ENCODE data around the gene AKAIN1. TPM values are rescaled to one million over a fixed set of nuclear protein-coding genes. Genes with fewer than 3 reads are reported as not detected.

AKAIN1 gene
- polyA plus RNA-seq (2013, experiment 1 of 2), result not detected
- not detected for polyA plus RNA-seq (2013, experiment 2 of 2)

GRCh38 chr18:5197032-5197434, at the start of gene AKAIN1:
TSS of gene AKAIN1 (minus strand) at chr18:5197257. CDS start at chr18:5197053, 204 bp downstream.
- Histone ChIP-seq H3K4ac (ENCODE audit: low read depth, low read length) (no peak within 1 kb of the TSS), H3K4me2 (ENCODE audit: low read length) (peak within 1 kb of the TSS; percentile 94), H3K79me1 (ENCODE audit: low read length) (no peaks in the 10 kb centered on the region), H3K56ac (ENCODE audit: low read length) (no peak within 1 kb of the TSS), H3K4me3 (ENCODE audit: low read length) (no peak within 1 kb of the TSS), H3K4me1 (ENCODE audit: control insufficient read depth, low read depth, low read length) (no peaks in the 10 kb centered on the region), H2BK120ac (ENCODE audit: low read depth, low read length) (no peak within 1 kb of the TSS), H3K27ac (ENCODE audit: low read depth, low read length) (no peak within 1 kb of the TSS), H2BK5ac (ENCODE audit: low read length) (no peak within 1 kb of the TSS), H4K8ac (ENCODE audit: low read depth, low read length) (no peak within 1 kb of the TSS), H2BK15ac (replicated peaks; ENCODE audit: low read depth) (no peak within 1 kb of the TSS), H4K5ac (ENCODE audit: low read length) (no peak within 1 kb of the TSS), H3K79me2 (ENCODE audit: control insufficient read depth, insufficient read depth, low read length) (no peaks in the 10 kb centered on the region), H3K27me3 (ENCODE audit: insufficient read depth, low read length, poor library complexity) (peaks cover 22% of the 10 kb centered on the region), H3K36me3 (ENCODE audit: control insufficient read depth, insufficient read depth, low read length) (no peaks in the 10 kb centered on the region), H3K9ac (ENCODE audit: low read length) (no peak within 1 kb of the TSS), H2AK5ac (ENCODE audit: low read length) (no peak within 1 kb of the TSS), H3K18ac (ENCODE audit: low read length) (no peak within 1 kb of the TSS), H3K23ac (ENCODE audit: low read length) (no peak within 1 kb of the TSS)
- DNase-seq, result peak; percentile 85
- no CpG with 5 or more reads among the region's 37 CpGs for WGBS (ENCODE audit: extremely low coverage, insufficient coverage, low lambda C conversion rate)

GRCh38 chr18:5244941-5245340, 47.9 kb upstream of the AKAIN1 start:
- Histone ChIP-seq H4K8ac (ENCODE audit: low read depth, low read length) (no peak overlapping the region), H3K79me1 (ENCODE audit: low read length) (no peaks in the 10 kb centered on the region), H3K4me1 (ENCODE audit: control insufficient read depth, low read depth, low read length) (no peaks in the 10 kb centered on the region), H2BK15ac (replicated peaks; ENCODE audit: low read depth) (no peak overlapping the region), H4K5ac (ENCODE audit: low read length) (no peak overlapping the region), H3K56ac (ENCODE audit: low read length) (no peak overlapping the region), H3K18ac (ENCODE audit: low read length) (no peak overlapping the region), H2BK5ac (ENCODE audit: low read length) (no peak overlapping the region), H3K27ac (ENCODE audit: low read depth, low read length) (no peak overlapping the region), H3K4ac (ENCODE audit: low read depth, low read length) (no peak overlapping the region), H3K36me3 (ENCODE audit: control insufficient read depth, insufficient read depth, low read length) (no peaks in the 10 kb centered on the region), H3K27me3 (ENCODE audit: insufficient read depth, low read length, poor library complexity) (no peaks in the 10 kb centered on the region), H3K9ac (ENCODE audit: low read length) (no peak overlapping the region), H2AK5ac (ENCODE audit: low read length) (no peak overlapping the region), H3K4me2 (ENCODE audit: low read length) (no peak overlapping the region), H3K4me3 (ENCODE audit: low read length) (no peak overlapping the region), H3K79me2 (ENCODE audit: control insufficient read depth, insufficient read depth, low read length) (no peaks in the 10 kb centered on the region), H2BK120ac (ENCODE audit: low read depth, low read length) (no peak overlapping the region), H3K23ac (ENCODE audit: low read length) (no peak overlapping the region)
- DNase-seq, result no peak

- no peak overlapping the region for H3K23ac ChIP-seq (ENCODE audit: low read length)
- H3K4me2 ChIP-seq (ENCODE audit: low read length), result no peak overlapping the region
- H2BK5ac ChIP-seq (ENCODE audit: low read length), result no peak overlapping the region
- no CpG with 5 or more reads among the region's 4 CpGs for WGBS (ENCODE audit: extremely low coverage, insufficient coverage, low lambda C conversion rate)
- no peak overlapping the region for H2AK5ac ChIP-seq (ENCODE audit: low read length)
- no peaks in the 10 kb centered on the region for H3K27me3 ChIP-seq (ENCODE audit: insufficient read depth, low read length, poor library complexity)
- no peak overlapping the region for H3K4ac ChIP-seq (ENCODE audit: low read depth, low read length)
- H4K8ac ChIP-seq (ENCODE audit: low read depth, low read length), result no peak overlapping the region
- peak overlapping the region; percentile 15 for H3K9ac ChIP-seq (ENCODE audit: low read length)
- H3K56ac ChIP-seq (ENCODE audit: low read length), result no peak overlapping the region
- H3K27ac ChIP-seq (ENCODE audit: low read depth, low read length), result no peak overlapping the region
- H3K36me3 ChIP-seq (ENCODE audit: control insufficient read depth, insufficient read depth, low read length), result no peaks in the 10 kb centered on the region
- H3K4me3 ChIP-seq (ENCODE audit: low read length), result no peak overlapping the region
- H2BK15ac ChIP-seq (replicated peaks; ENCODE audit: low read depth), result no peak overlapping the region
- H3K4me1 ChIP-seq (ENCODE audit: control insufficient read depth, low read depth, low read length), result no peaks in the 10 kb centered on the region
- no peak for DNase-seq
- H3K79me2 ChIP-seq (ENCODE audit: control insufficient read depth, insufficient read depth, low read length), result no peaks in the 10 kb centered on the region
- no peak overlapping the region for H3K18ac ChIP-seq (ENCODE audit: low read length)
- H3K79me1 ChIP-seq (ENCODE audit: low read length), result peaks cover 4% of the 10 kb centered on the region
- H2BK120ac ChIP-seq (ENCODE audit: low read depth, low read length), result no peak overlapping the region
- H4K5ac ChIP-seq (ENCODE audit: low read length), result no peak overlapping the region
These were observed 42.4 kb upstream of the AKAIN1 start for GRCh38 chr18:5239447-5239846.

- H3K18ac ChIP-seq (ENCODE audit: low read length), result no peak overlapping the region
- H4K8ac ChIP-seq (ENCODE audit: low read depth, low read length), result no peak overlapping the region
- H3K79me1 ChIP-seq (ENCODE audit: low read length), result peaks cover 4% of the 10 kb centered on the region
- H2BK5ac ChIP-seq (ENCODE audit: low read length), result no peak overlapping the region
- no peak overlapping the region for H2AK5ac ChIP-seq (ENCODE audit: low read length)
- no peak overlapping the region for H4K5ac ChIP-seq (ENCODE audit: low read length)
- H3K4ac ChIP-seq (ENCODE audit: low read depth, low read length), result no peak overlapping the region
- no peak overlapping the region for H2BK120ac ChIP-seq (ENCODE audit: low read depth, low read length)
- no peaks in the 10 kb centered on the region for H3K27me3 ChIP-seq (ENCODE audit: insufficient read depth, low read length, poor library complexity)
- H3K56ac ChIP-seq (ENCODE audit: low read length), result peak overlapping the region; percentile 96
- H3K79me2 ChIP-seq (ENCODE audit: control insufficient read depth, insufficient read depth, low read length), result no peaks in the 10 kb centered on the region
- no peak overlapping the region for H2BK15ac ChIP-seq (replicated peaks; ENCODE audit: low read depth)
- no peaks in the 10 kb centered on the region for H3K4me1 ChIP-seq (ENCODE audit: control insufficient read depth, low read depth, low read length)
- H3K36me3 ChIP-seq (ENCODE audit: control insufficient read depth, insufficient read depth, low read length), result no peaks in the 10 kb centered on the region
- H3K4me2 ChIP-seq (ENCODE audit: low read length), result peak overlapping the region; percentile 87
- WGBS (ENCODE audit: extremely low coverage, insufficient coverage, low lambda C conversion rate), result no CpG with 5 or more reads among the region's 39 CpGs
- peak overlapping the region; percentile 40 for H3K27ac ChIP-seq (ENCODE audit: low read depth, low read length)
- H3K23ac ChIP-seq (ENCODE audit: low read length), result no peak overlapping the region
- DNase-seq, result no peak
- peak overlapping the region; percentile 93 for H3K9ac ChIP-seq (ENCODE audit: low read length)
- peak overlapping the region; percentile 74 for H3K4me3 ChIP-seq (ENCODE audit: low read length)
These were observed 41.4 kb upstream of the AKAIN1 start for GRCh38 chr18:5238371-5238976.

GRCh38 chr18:5237723-5238370, 40.8 kb upstream of the AKAIN1 start:
- no peaks in the 10 kb centered on the region for H3K79me2 ChIP-seq (ENCODE audit: control insufficient read depth, insufficient read depth, low read length)
- H2BK5ac ChIP-seq (ENCODE audit: low read length), result peak overlapping the region; percentile 92
- H3K4ac ChIP-seq (ENCODE audit: low read depth, low read length), result peak overlapping the region; percentile 89
- H3K4me3 ChIP-seq (ENCODE audit: low read length), result peak overlapping the region; percentile 74
- H3K27me3 ChIP-seq (ENCODE audit: insufficient read depth, low read length, poor library complexity), result no peaks in the 10 kb centered on the region
- no peak overlapping the region for H2BK15ac ChIP-seq (replicated peaks; ENCODE audit: low read depth)
- no peaks in the 10 kb centered on the region for H3K4me1 ChIP-seq (ENCODE audit: control insufficient read depth, low read depth, low read length)
- no peak overlapping the region for H2AK5ac ChIP-seq (ENCODE audit: low read length)
- H3K79me1 ChIP-seq (ENCODE audit: low read length), result peaks cover 4% of the 10 kb centered on the region
- H3K27ac ChIP-seq (ENCODE audit: low read depth, low read length), result peak overlapping the region; percentile 95
- peak overlapping the region; percentile 96 for H3K56ac ChIP-seq (ENCODE audit: low read length)
- peak overlapping the region; percentile 57 for H3K18ac ChIP-seq (ENCODE audit: low read length)
- H3K4me2 ChIP-seq (ENCODE audit: low read length), result peak overlapping the region; percentile 87
- no CpG with 5 or more reads among the region's 71 CpGs for WGBS (ENCODE audit: extremely low coverage, insufficient coverage, low lambda C conversion rate)
- DNase-seq, result peak; percentile 95
- H2BK120ac ChIP-seq (ENCODE audit: low read depth, low read length), result no peak overlapping the region
- H3K23ac ChIP-seq (ENCODE audit: low read length), result no peak overlapping the region
- H4K5ac ChIP-seq (ENCODE audit: low read length), result no peak overlapping the region
- peak overlapping the region; percentile 93 for H3K9ac ChIP-seq (ENCODE audit: low read length)
- H3K36me3 ChIP-seq (ENCODE audit: control insufficient read depth, insufficient read depth, low read length), result no peaks in the 10 kb centered on the region
- no peak overlapping the region for H4K8ac ChIP-seq (ENCODE audit: low read depth, low read length)

Data from mesendoderm (in vitro differentiated cells).